Small intestine (tissue), 7 donors: Measurements from ENCODE around the gene SERPINB1. TPM values are rescaled to one million over a fixed set of nuclear protein-coding genes. Genes with fewer than 3 reads are reported as not detected.

Experiments used
- DNase-seq, 2 donors: peaks; one replicate each; pipeline versions ENCODE4 v3.0.0 to v3.0.0-alpha.2; 2013
- FAIRE-seq: peaks from 2 replicates; lab custom pipeline; 2012; peaks lifted over from hg19 to GRCh38; lab: Jason Lieb, UNC
- H3K27ac ChIP-seq, 3 donors: one replicate each; pipeline ENCODE4 v1.5.1; 2013; ENCODE audit warnings: low read length in 2 of 3, mild to moderate bottlenecking in 2 of 3, control low read depth in 1 of 3, inconsistent platforms in 1 of 3, low read depth in 1 of 3, moderate library complexity in 1 of 3
- H3K27me3 ChIP-seq, 3 donors: one replicate each; pipeline ENCODE4 v1.6.1; 2013; ENCODE audit warnings: low read length in 3 of 3, inconsistent platforms in 1 of 3; ENCODE audit not compliant: control insufficient read depth in 3 of 3, insufficient read depth in 3 of 3
- H3K36me3 ChIP-seq, 3 donors: one replicate each; pipeline ENCODE4 v1.6.1; 2013; ENCODE audit warnings: low read length in 3 of 3, inconsistent platforms in 1 of 3, low read depth in 1 of 3, mild to moderate bottlenecking in 1 of 3, moderate library complexity in 1 of 3; ENCODE audit not compliant: control insufficient read depth in 3 of 3, insufficient read depth in 2 of 3
- H3K4me1 ChIP-seq, 3 donors: one replicate each; pipeline ENCODE4 v1.6.1; 2013; ENCODE audit warnings: low read length in 2 of 3, inconsistent platforms in 1 of 3, low read depth in 1 of 3, mild to moderate bottlenecking in 1 of 3, moderate library complexity in 1 of 3; ENCODE audit not compliant: control insufficient read depth in 3 of 3, insufficient read depth in 2 of 3
- H3K4me3 ChIP-seq, 3 donors: one replicate each; pipeline ENCODE4 v1.5.1; 2013; ENCODE audit warnings: low read length in 3 of 3, control low read depth in 1 of 3, inconsistent platforms in 1 of 3, low read depth in 1 of 3, mild to moderate bottlenecking in 1 of 3, moderate library complexity in 1 of 3
- H3K9me3 ChIP-seq, 2 donors: one replicate each; pipeline ENCODE4 v1.6.1; 2013; ENCODE audit warnings: low read depth in 1 of 2, low read length in 1 of 2; ENCODE audit not compliant: control insufficient read depth in 2 of 2, insufficient read depth in 1 of 2
- WGBS, 3 donors: extraction: QIAGEN DNeasy Blood & Tissue Kit; methylation state at CpG; one replicate each; pipeline ENCODE4 v1.1.7; 2013; 5-methylcytosine and 5-hydroxymethylcytosine counted together
- polyA plus RNA-seq, 4 donors: library from polyadenylated mRNA; stranded (reverse) in 3 of 4; unstranded in 1 of 4; fragments of 200-250 nt in 3 of 4; fragments of 120-200 nt in 1 of 4; gene quantifications; one replicate each; pipeline versions ENCODE4 v1.2.1 to v1.2.3, GENCODE V29; 2013
- donor health status: healthy with polysubstance abuse.
- donor health status: control.
- donor health status: control.
- donor health status: Bipolar disorder and iron deficiency.
- donor health status: healthy.

Gene SERPINB1
- polyA plus RNA-seq, 4 donors = 116 to 226 (median 161) TPM

GRCh38 chr6:2795956-2796355 is 45.7 kb downstream of the SERPINB1 start:
- no peaks in the 10 kb centered on the region for H3K9me3 ChIP-seq
- no peak overlapping the region for H3K4me3 ChIP-seq
- 89 to 92% (median 92%) methylated on average over 16 of the region's 16 CpGs for WGBS, 3 donors
- peaks cover 0 to 31% (median 4%) of the 10 kb centered on the region in 3 donors for H3K4me1 ChIP-seq
- H3K36me3 ChIP-seq = peaks cover 0 to 8% (median 0%) of the 10 kb centered on the region in 3 donors
- H3K27ac ChIP-seq = no peak overlapping the region
- DNase-seq (no peak), FAIRE-seq (no peak)
- no peaks in the 10 kb centered on the region for H3K27me3 ChIP-seq

GRCh38 chr6:2795162-2795561 is 46.5 kb downstream of the SERPINB1 start:
- H3K27me3 ChIP-seq = no peaks in the 10 kb centered on the region
- no peak overlapping the region for H3K27ac ChIP-seq
- FAIRE-seq = no peak
- H3K9me3 ChIP-seq = no peaks in the 10 kb centered on the region
- H3K4me1 ChIP-seq = peaks cover 0 to 31% (median 4%) of the 10 kb centered on the region in 3 donors
- no peak overlapping the region for H3K4me3 ChIP-seq
- DNase-seq = no peak
- H3K36me3 ChIP-seq = peaks cover 0 to 7% (median 0%) of the 10 kb centered on the region in 3 donors
- WGBS, 3 donors = 81 to 84% (median 82%) methylated on average over 2 of the region's 2 CpGs

- H3K27ac ChIP-seq = peak overlapping the region in 1 of 3 donors; percentile 23
- no peak overlapping the region for H3K4me3 ChIP-seq
- H3K9me3 ChIP-seq = no peaks in the 10 kb centered on the region
- H3K4me1 ChIP-seq = peaks cover 0 to 31% (median 4%) of the 10 kb centered on the region in 3 donors
- DNase-seq (no peak), FAIRE-seq (no peak)
- 86 to 90% (median 87%) methylated on average over 5 of the region's 5 CpGs for WGBS, 3 donors
- H3K27me3 ChIP-seq = no peaks in the 10 kb centered on the region
- H3K36me3 ChIP-seq = peaks cover 0 to 7% (median 0%) of the 10 kb centered on the region in 3 donors
These were observed 47.4 kb downstream of the SERPINB1 start for GRCh38 chr6:2794171-2794730.

GRCh38 chr6:2793534-2794151 is 48.0 kb downstream of the SERPINB1 start:
- DNase-seq (peak; percentile 71 to 81), FAIRE-seq (no peak)
- no peaks in the 10 kb centered on the region for H3K9me3 ChIP-seq

GRCh38 chr6:2792330-2793110 is 49.1 kb downstream of the SERPINB1 start:
- H3K27me3 ChIP-seq = no peaks in the 10 kb centered on the region
- DNase-seq (peak in 1 of 2 donors; percentile 43), FAIRE-seq (no peak)
- no peaks in the 10 kb centered on the region for H3K9me3 ChIP-seq
- H3K27ac ChIP-seq = no peak overlapping the region
- peaks cover 0 to 18% (median 3%) of the 10 kb centered on the region in 3 donors for H3K36me3 ChIP-seq
- peaks cover 0 to 28% (median 4%) of the 10 kb centered on the region in 3 donors for H3K4me1 ChIP-seq
- H3K4me3 ChIP-seq = no peak overlapping the region
- 85 to 94% (median 90%) methylated on average over 17 of the region's 17 CpGs for WGBS, 3 donors

More at GRCh38 chr6:2793534-2794151, 48.0 kb downstream of the SERPINB1 start:
- peaks cover 0 to 11% (median 0%) of the 10 kb centered on the region in 3 donors for H3K36me3 ChIP-seq
- 59 to 61% (median 60%) methylated on average over 9 of the region's 9 CpGs for WGBS, 3 donors
- peaks cover 0 to 31% (median 4%) of the 10 kb centered on the region in 3 donors for H3K4me1 ChIP-seq
- no peaks in the 10 kb centered on the region for H3K27me3 ChIP-seq
- H3K4me3 ChIP-seq = no peak overlapping the region
- peak overlapping the region in 2 of 3 donors; percentile 46 to 55 for H3K27ac ChIP-seq

GRCh38 chr6:2791450-2791974 is 50.2 kb downstream of the SERPINB1 start:
- peaks cover 0 to 18% (median 4%) of the 10 kb centered on the region in 3 donors for H3K4me1 ChIP-seq
- peaks cover 0 to 24% (median 3%) of the 10 kb centered on the region in 3 donors for H3K36me3 ChIP-seq
- H3K9me3 ChIP-seq = no peaks in the 10 kb centered on the region
- H3K4me3 ChIP-seq = no peak overlapping the region
- H3K27ac ChIP-seq = peak overlapping the region in 2 of 3 donors; percentile 26 to 50
- FAIRE-seq (no peak), DNase-seq (no peak)
- WGBS, 3 donors = 50 to 58% (median 54%) methylated on average over 4 of the region's 4 CpGs
- H3K27me3 ChIP-seq = no peaks in the 10 kb centered on the region

GRCh38 chr6:2790588-2791449 is 50.8 kb downstream of the SERPINB1 start:
- DNase-seq (peak; percentile 83 to 86), FAIRE-seq (no peak)
- H3K27ac ChIP-seq = peak overlapping the region in 2 of 3 donors; percentile 3 to 50
- no peak overlapping the region for H3K4me3 ChIP-seq
- H3K9me3 ChIP-seq = no peaks in the 10 kb centered on the region
- H3K4me1 ChIP-seq = peaks cover 0 to 17% (median 4%) of the 10 kb centered on the region in 3 donors
- peaks cover 0 to 26% (median 7%) of the 10 kb centered on the region in 3 donors for H3K36me3 ChIP-seq
- H3K27me3 ChIP-seq = no peaks in the 10 kb centered on the region
- 53 to 61% (median 57%) methylated on average over 11 of the region's 11 CpGs for WGBS, 3 donors
